GM19468 (cell line): Measurements from ENCODE around the gene GLIPR1.
"Not testable (repeated sequence)": the region's sequence is repeated elsewhere in the genome, so short reads cannot be mapped to it uniquely, and the experiment has no call there.

Experiments
- ATAC-seq: cut with Tn5 transposase; IDR thresholded peaks from one replicate; pipeline ENCODE4 v1.9.1; 2021; ENCODE audit warnings: mild to moderate bottlenecking, moderate library complexity, moderate number of reproducible peaks; ENCODE audit not compliant: unreplicated experiment; ENCODE audit errors: extremely low read depth

The GLIPR1 gene

GRCh38 chr12:75480469-75480949 is at the start of gene GLIPR1:
GLIPR1 (plus strand) TSS chr12:75480755; CDS start chr12:75480881, 126 bp downstream.
- peak; percentile 94 for ATAC-seq

- ATAC-seq, result no peak
Observed at GRCh38 chr12:75432924-75433323, 47.6 kb upstream of the GLIPR1 start.

- no peak for ATAC-seq
Observed at GRCh38 chr12:75437564-75437963, 43.0 kb upstream of the GLIPR1 start.

GRCh38 chr12:75438059-75438754 is 42.3 kb upstream of the GLIPR1 start:
- no peak for ATAC-seq

- ATAC-seq, result no peak
Observed at GRCh38 chr12:75439048-75439447, 41.5 kb upstream of the GLIPR1 start.

- ATAC-seq, result no peak
Observed at GRCh38 chr12:75439930-75440329, 40.6 kb upstream of the GLIPR1 start.

- not testable (repeated sequence) for ATAC-seq
Observed at GRCh38 chr12:75441687-75442449, 38.7 kb upstream of the GLIPR1 start.

GRCh38 chr12:75442454-75442853 is 38.1 kb upstream of the GLIPR1 start:
- not testable (repeated sequence) for ATAC-seq

- ATAC-seq, result no peak
Observed at GRCh38 chr12:75443709-75444108, 36.8 kb upstream of the GLIPR1 start.

GRCh38 chr12:75444429-75445136 is 36.0 kb upstream of the GLIPR1 start:
- no peak for ATAC-seq

- not testable (repeated sequence) for ATAC-seq
Observed at GRCh38 chr12:75445137-75445507, 35.4 kb upstream of the GLIPR1 start.

GRCh38 chr12:75446857-75447256 is 33.7 kb upstream of the GLIPR1 start:
- ATAC-seq, result no peak

GRCh38 chr12:75447691-75448393 is 32.7 kb upstream of the GLIPR1 start:
- no peak for ATAC-seq

- ATAC-seq, result no peak
Observed at GRCh38 chr12:75452675-75453330, 27.8 kb upstream of the GLIPR1 start.

- ATAC-seq, result no peak
Observed at GRCh38 chr12:75455839-75456238, 24.7 kb upstream of the GLIPR1 start.

GRCh38 chr12:75457191-75457590 is 23.4 kb upstream of the GLIPR1 start:
- no peak for ATAC-seq

GRCh38 chr12:75457866-75458265 is 22.7 kb upstream of the GLIPR1 start:
- ATAC-seq, result not testable (repeated sequence)

- ATAC-seq, result no peak
Observed at GRCh38 chr12:75459755-75460154, 20.8 kb upstream of the GLIPR1 start.

GRCh38 chr12:75460204-75460603 is 20.4 kb upstream of the GLIPR1 start:
- ATAC-seq, result no peak
